ENCODE measurements around the gene P2RX5.

DNA sequence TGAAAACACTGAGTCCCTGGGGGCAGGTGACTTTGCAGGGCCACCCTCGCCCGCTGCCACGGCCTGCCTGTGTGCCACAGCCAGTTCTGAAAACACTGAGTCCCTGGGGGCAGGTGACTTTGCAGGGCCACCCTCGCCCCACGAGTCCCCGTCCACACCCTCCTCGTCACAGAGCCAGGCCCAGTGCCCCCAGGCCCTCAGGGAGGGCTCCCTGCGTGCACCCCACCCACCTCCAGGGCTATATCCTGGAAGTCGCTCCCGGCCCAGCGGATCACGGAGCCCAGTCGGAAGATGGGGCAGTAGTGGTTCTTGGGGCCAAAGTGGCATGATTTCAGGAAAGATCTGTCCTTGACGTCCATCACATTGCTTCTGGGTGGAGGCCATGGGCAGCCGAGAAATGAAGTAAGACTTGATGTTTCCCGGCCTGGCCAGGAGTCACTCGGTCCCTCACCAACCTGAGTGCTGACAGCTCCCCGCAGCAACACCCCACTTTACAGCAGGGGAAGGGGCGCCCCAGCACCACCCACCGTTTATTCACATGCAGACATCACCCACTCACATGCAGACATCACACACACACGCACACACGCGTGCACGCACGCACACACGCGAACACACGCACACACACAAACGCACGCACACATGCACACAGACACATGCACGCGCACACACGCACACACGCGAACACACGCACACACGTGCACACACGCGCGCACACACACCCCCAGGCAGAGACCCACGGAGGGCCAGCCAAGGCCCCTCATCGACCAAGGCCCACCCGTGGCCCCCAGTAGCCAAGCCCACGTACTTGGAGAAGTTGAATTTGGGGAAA, 6.5 kb downstream of the P2RX5 start:
- TF ChIP-seq RAD21 (IDR thresholded peaks at IDR 0.05; ENCODE audit: insufficient read depth, low read depth, low read length) (no peak), EZH2 (IDR thresholded peaks at IDR 0.05; ENCODE audit: borderline replicate concordance, control insufficient read depth, low read depth, low read length) (no peak), SP1 (IDR thresholded peaks at IDR 0.05; ENCODE audit: low read depth, low read length) (no peak), ZZZ3 (IDR thresholded peaks at IDR 0.05; ENCODE audit: control insufficient read depth, insufficient read length, low read depth) (no peak), CREM (IDR thresholded peaks at IDR 0.05; ENCODE audit: low read depth) (no peak)
- TF ChIP-seq, protein P1, sequence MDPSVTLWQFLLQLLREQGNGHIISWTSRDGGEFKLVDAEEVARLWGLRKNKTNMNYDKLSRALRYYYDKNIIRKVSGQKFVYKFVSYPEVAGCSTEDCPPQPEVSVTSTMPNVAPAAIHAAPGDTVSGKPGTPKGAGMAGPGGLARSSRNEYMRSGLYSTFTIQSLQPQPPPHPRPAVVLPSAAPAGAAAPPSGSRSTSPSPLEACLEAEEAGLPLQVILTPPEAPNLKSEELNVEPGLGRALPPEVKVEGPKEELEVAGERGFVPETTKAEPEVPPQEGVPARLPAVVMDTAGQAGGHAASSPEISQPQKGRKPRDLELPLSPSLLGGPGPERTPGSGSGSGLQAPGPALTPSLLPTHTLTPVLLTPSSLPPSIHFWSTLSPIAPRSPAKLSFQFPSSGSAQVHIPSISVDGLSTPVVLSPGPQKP (IDR thresholded peaks at IDR 0.05; ENCODE audit: low read depth, low read length), result no peak
- TF ChIP-seq, protein P2, sequence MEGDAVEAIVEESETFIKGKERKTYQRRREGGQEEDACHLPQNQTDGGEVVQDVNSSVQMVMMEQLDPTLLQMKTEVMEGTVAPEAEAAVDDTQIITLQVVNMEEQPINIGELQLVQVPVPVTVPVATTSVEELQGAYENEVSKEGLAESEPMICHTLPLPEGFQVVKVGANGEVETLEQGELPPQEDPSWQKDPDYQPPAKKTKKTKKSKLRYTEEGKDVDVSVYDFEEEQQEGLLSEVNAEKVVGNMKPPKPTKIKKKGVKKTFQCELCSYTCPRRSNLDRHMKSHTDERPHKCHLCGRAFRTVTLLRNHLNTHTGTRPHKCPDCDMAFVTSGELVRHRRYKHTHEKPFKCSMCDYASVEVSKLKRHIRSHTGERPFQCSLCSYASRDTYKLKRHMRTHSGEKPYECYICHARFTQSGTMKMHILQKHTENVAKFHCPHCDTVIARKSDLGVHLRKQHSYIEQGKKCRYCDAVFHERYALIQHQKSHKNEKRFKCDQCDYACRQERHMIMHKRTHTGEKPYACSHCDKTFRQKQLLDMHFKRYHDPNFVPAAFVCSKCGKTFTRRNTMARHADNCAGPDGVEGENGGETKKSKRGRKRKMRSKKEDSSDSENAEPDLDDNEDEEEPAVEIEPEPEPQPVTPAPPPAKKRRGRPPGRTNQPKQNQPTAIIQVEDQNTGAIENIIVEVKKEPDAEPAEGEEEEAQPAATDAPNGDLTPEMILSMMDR (IDR thresholded peaks at IDR 0.05 in 2 of 3, conservative IDR thresholded peaks at IDR 0.05 in 1 of 3; ENCODE audit: control insufficient read depth in 2 of 3, extremely low read depth in 1 of 3, insufficient read depth in 1 of 3, low read depth in 3 of 3, low read length in 3 of 3), result no peak
